GM21717 (cell line): Measurements from ENCODE around the gene SUN3.
"Not testable (repeated sequence)": the region's sequence is repeated elsewhere in the genome, so short reads cannot be mapped to it uniquely, and the experiment has no call there.

Experiments
- ATAC-seq: cut with Tn5 transposase; IDR thresholded peaks from one replicate; pipeline ENCODE4 v1.9.1; 2021; ENCODE audit warnings: mild to moderate bottlenecking, moderate library complexity; ENCODE audit not compliant: unreplicated experiment

Gene SUN3

DNA sequence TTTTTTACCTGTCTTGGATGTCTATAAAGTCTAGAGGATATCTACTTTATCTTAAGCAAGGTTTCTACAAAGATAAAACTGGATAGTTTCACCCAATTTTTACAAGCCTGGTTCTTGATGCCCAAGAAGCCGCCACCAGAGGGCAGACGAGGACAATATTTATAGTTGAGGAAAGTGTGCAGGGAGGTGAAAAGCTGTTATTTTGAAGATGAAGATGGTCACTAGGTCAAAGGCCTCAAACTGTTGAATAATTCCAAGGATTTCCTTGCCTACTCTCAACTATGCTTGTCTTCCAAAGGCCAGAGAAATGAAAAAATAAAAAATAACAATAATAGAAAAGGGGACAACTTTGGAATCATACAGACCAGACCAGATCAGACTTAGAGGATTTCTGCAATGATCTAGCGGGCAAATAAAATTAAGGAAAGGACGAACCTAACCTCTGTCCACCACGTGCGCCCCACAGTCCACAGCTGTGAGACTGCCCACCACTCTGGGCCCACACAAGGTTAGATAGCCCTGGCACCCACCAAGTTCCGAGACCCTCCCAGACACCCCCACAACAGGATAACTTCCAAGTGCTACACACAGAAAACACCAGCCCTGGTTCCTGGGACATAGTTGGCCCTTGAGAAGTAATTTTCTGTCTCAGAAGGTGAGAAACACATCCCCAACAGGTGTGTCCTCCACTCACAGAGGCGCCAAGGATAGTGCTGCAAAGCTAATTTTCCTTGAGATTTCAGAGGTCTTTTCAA lies 83.5 kb downstream of the SUN3 start:
- ATAC-seq, result peak; percentile 42

DNA sequence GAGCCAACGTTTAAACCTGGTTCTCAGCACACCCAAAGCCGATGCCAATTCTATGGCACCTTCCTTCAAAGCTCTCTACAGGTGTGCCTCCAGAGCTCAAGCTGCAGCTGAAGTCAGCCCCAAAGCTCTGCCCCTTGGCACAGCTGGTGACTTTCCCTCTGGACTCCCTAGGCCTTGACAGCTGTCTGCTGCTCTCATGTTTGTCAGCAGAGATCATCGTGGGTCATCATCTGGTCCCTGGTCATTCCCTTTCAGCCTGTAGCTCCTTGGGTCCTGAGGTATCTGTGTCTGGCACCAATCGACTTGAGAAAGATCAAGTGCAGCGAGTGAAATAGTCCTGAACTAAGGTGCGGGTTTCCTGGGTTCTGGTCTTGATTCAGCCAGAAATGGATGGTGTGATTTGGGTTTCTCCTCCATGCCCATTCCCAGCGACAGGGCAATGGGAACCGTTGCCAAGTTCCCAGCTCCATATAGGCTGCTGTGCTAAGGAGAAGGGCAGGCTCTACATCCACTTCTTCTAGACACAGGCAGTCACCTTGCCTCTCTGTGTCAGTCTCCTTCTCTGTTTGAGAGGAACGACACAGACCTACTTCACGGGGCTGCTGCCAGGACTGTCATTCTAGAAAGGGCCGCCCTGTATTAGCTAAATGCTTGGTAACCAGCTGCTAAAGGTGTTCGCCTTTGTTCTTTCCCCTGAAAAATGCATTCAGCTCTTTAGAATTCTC lies 84.2 kb downstream of the SUN3 start:
- no peak for ATAC-seq

DNA sequence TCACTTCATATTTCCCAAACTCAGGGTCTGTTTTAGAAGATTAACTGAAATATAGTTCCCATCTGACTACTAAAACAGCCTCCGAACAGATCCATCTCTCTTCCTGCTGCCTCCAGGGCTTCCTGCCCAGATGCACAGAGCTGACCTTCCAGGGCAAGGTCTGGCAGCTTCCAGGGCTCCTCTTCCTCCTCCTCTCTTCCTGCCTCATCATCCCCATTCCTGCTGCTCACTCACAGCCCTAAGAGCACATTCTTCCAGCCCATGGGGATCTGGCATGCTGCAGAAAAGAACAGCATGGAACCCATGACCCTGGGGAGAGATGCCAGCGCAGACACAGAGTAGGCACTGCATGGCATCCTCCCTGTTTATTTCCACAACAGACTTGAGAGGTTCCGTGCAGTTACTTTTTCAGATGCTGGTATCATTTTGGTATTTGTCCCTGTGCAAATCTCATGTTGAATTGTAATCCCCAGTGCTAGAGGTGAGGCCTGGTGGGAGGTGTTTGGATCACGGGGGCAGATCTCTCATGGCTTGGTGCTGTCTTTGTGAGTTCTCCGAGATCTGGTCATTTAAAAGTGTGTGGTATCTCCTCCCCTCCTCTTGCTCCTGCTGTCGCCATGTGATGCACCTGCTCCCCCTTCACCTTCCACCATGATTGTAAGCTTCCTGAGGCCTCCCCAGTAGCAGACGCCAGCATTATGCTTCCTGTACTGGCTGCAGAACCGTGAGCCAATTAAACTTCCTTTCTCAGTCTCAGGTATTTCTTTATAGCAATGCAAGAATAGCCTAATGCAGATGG lies 85.0 kb downstream of the SUN3 start:
- ATAC-seq, result no peak

DNA sequence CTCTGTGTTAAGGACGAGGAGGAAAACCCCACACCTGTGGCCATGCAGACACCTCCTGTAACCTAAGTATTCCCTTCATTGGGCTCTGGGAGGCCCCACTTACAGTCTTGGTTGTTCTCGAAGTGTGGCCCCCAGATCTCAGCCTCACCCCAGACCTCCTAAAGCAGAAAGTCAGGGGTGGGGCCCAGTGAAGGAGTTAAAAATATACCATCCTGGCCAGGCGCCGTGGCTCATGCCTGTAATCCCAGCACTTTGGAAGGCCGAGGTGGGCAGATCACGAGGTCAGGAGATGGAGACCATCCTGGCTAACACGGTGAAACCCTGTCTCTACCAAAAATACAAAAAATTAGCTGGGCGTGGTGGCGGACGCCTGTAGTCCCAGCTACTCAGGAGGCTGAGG lies 86.3 kb downstream of the SUN3 start:
- not testable (repeated sequence) for ATAC-seq

DNA sequence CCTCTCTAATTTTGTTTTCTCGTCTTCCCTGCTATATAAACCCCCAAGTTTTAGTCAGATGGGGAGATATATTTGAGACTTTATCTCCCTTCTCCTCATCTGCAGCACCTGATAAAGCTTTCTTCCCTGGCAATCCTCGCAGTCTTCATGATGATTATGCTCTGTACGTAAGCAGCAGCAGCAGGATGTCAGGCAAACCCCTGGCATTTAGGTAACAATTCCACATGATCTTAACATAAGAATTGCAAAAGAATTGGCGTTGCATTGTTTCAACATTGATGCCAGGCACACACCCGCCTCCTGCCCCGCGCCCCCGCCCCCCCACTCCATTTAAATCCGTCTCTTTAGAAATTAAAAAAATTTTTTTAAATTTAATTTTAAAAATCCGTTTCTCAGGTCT lies 86.8 kb downstream of the SUN3 start:
- ATAC-seq, result no peak

DNA sequence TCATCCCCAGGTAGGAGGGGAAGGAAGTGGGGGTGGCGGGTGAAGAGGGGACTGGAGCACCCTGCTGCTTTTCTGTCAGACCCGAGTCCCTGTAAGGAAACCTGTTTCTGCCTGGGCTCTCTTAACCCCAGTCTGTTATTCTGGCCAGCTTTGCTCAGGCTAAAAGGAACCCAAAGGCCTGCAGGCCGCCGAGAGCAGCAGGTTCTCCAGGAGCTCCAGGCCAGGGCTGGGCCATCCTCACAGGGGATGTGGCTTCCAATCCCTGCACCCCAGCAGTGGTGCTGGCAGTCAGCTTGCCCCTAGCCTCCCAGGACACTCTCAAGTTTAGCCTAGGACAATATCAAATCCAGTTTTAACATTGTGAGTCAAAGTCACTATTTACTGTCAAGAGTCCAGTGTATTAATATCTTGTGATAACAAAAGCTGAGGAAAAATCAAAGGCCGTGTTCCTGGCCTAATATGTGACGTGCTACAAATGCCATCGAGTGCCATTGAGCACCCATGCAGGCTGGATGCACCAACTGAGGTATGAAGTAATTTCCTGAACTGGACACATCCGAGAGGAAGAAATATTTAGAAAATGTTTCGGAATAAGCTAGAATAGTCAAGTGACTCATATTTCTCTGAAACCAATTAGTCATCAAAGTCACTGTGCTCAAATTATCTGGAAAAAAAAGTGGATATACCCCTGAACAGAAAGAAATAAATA lies 87.6 kb downstream of the SUN3 start:
- no peak for ATAC-seq

DNA sequence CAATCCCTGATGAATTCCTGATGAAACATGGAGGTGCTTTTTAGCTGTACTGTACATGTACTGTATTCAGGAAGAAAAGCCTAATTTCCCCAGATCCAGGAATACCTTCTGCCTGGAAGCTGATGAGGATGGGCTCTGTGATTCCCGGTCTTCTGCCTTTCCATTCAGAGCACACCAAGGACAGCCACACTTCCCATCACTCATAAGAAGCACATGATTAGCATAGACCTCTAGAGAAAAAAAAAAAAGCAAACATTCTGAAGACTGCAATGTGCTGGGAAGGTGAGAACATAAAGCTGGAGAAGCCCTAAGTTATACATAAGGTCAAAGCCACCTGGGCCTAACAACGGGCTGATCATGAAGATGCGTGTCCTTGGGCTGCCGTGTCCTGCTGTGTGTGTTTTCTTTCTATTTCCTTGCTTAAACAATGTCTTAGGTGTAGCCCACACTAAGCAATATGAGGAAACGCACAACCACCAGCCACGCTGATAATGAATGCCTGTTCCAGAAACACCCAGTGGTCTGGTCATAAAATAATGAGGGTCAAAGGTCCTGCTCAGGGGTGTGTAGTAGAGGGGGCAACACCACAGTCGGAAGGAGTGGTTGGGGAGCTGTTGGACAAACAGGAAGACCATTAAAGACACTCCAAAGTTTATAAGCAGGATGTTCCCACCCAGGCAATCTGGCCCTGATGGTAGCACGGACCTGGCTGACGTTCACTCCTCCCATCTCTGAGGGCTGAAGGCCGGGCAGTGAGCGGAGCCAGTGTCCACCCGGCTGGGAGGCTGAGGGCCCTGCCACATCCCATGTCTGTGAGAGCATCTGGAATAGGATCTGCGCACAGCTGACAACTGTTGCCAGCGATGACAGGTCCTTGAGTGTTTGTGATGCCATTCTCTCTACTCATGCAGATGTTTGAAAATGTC lies 88.6 kb downstream of the SUN3 start:
- no peak for ATAC-seq

DNA sequence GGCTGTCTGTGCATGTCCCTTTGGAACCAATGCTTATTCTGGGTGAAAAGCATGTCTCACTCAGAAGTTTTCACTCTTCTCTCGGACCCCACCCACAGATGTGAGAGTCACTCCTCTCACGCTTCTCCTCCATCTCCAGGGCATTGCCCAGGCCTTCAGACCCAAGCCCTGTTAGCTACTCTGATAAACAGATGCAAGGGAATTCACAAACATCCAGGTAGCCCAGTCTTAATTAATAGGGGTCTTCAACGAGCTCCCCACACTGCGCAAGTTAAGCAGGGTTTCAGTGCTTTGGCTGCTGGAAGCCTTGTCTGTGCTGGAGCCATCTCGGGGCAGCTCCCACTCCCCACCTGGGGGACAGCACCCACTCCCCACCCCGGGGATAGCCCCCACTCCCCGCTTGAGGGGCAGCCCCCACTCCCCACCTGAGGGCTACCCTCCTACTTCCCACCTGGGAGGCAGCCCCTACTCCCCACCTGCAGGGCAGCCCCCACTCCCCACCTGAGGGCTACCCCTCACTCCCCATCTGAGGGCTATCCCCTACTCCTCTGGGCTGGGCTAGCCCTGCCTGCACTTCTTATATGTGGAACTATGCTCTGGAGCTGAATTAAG lies 89.4 kb downstream of the SUN3 start:
- no peak for ATAC-seq

DNA sequence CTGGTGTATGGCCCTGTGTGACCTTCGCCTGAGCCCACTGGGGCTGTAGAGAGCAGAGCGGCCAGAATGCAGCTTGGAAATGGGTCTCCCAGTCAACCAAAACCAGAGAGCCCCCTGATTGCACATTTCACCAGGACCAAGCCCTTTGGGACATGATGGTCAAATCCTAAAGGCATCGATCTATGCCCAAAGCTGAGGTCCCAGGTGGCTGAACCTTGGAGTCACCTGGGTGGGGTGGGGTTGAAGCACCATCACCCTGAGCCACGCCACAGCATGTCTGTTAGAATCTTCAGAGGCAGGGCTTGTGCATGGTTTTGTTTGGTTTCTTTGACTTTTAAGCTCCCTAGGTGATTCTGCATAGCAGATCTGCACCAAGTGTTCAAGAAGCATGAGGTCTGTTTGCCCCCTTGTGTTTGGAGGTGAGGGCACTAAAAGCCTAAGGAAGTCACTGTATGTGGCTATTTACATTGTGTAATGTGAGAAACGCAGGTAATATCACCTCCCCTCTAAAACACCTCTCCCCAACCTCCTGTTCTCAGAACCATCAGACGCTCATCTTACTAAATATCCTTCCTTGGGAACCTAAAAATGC lies 90.2 kb downstream of the SUN3 start:
- ATAC-seq, result no peak

DNA sequence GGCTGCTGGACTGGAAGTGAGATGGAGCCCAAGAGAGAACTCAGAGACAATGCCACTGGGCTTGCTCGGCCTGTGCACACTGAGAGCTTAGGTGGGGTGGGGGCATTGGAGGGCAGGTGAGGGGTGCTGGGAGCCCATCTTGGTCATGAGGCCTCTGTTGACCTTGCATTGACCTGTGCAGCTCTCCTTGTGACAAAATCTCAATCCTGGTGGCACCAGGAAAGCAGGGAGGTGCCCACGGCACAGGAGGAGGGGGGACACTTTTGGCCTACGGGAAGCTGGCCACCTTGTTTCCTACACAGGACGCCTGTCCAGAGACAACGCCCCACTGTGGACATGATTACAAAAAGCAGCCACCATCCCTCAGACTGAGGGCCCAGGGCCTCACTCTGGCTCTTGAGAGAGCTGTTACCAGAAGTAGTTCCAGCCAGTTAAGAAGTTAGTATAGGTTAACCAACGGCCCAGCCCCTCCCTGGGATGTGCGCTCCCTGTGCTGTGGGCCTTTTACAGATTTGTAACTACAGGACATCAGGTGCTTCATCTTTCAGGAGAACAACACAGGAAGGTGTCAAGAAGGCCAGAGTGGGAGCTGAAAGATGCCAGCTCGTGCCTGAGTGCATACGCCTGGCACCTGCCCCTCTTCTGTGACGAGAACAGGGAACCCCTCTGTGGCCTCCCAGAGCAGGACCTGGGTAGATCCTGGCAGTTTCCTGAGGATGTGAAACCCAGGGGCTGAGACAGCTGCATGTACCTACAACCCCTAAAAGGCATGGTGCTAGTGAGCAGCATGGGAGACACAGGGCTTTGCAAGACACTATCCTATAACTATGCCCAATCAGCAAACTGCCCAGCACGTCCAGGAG lies 91.0 kb downstream of the SUN3 start:
- ATAC-seq, result peak; percentile 67
